SIG-M5 treated with dmso at 0.1 percent for 504 hours (cell line): Measurements from ENCODE around the gene TBC1D9.
"Not testable (repeated sequence)": the region's sequence is repeated elsewhere in the genome, so short reads cannot be mapped to it uniquely, and the experiment has no call there.

Source experiments
- DNase-seq: peaks from one replicate; lab custom pipeline; 2025; ENCODE audit not compliant: unreplicated experiment; lab: John Stamatoyannopoulos, UW

The TBC1D9 gene

GRCh38 chr4:140754918-140755773 lies 1.0 kb downstream of the TBC1D9 start:
- no peak for DNase-seq

DNA sequence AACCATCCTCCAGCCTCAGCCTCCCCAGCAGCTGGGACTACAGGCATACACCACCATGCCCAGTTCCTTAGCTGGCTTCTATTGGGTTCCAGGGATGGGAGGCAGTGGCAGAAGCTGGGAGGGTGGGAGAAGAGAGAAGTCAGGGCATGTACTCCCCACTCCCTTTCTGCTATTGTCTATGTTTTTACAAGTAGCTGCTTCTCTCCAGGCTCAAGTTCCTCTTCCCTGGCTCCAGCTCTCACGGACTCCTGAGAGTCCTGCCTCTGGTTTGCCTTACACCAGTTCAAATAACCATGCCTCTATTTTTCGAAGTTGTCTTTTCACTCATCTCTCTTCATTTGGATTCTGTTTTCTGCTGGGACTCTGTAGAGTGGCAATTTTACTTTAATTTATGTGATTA lies 2.9 kb downstream of the TBC1D9 start:
- DNase-seq, result no peak

DNA sequence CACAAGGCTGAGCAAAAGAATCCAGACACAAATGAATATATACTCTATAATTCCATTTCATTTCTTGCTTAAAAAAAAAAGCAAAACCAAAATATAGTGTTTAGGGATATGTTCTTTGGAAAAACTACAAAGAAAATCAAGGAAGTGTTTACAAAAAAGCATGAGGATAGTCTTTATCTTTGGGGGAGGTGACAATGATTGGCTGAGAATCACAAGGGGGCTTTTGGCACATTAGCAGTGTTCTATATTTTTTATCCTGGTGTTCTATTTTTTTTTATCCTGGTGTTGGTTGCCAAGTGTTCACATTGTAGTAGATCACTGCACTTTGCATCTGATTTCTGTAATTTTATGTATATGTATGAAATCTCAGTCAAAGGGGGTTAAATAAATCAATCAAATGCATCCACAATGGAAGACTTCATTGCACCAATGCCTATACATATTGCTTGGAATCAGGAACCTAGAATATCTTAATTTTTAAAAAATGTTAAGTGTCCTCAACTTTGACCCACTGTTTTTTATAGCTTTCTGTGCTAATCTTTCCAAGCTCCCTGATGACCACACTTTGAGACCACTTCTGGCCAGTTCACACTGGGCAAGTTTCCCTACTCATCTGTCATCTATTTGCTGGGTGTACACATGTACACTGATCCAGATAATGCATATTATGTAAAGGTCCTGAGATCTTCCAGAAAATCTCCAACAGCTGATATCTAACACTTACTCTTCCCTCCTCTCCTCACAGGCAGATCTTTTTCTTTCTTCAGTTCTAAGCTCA lies 3.7 kb downstream of the TBC1D9 start:
- no peak for DNase-seq

DNA sequence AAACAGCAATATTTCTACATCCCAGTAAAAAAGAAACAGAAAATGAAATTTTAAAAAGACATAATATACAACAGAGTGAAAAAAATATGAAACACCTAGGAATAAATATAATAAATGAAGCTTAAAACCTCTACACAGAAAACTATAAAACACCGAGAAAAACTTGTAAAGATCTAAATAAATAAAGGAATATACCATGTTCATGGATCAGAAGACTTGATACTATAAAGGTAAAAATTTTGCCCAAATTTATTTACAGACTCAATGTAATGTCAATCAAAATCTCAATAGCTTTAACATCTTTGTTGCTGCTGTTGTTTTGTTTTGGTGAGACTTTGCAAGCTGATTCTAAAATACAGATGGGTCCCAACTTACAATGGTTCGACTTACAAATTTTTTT lies 5.7 kb downstream of the TBC1D9 start:
- no peak for DNase-seq

GRCh38 chr4:140748171-140748570 lies 8.0 kb downstream of the TBC1D9 start:
- DNase-seq, result no peak

- DNase-seq, result not testable (repeated sequence)
Observed at GRCh38 chr4:140746546-140746945, 9.6 kb downstream of the TBC1D9 start.

DNA sequence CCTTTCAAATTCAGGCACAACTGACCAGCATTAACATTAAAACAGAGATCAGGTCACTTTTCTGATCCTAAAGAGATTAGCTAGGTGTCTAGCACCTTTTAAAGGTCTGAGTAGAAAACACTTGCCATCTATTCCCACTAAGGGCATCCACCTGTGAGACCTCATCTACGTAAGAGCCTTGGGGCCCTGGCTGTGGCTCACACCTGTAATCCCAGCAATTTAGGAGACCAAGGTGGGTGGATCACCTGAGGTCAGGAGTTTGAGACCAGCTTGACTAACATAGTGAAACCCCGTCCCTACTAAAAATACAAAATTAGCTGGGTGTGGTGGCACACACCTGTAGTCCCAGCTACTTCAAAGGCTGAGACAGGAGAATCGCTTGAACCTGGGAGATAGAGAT lies 11.8 kb downstream of the TBC1D9 start:
- DNase-seq, result no peak

DNA sequence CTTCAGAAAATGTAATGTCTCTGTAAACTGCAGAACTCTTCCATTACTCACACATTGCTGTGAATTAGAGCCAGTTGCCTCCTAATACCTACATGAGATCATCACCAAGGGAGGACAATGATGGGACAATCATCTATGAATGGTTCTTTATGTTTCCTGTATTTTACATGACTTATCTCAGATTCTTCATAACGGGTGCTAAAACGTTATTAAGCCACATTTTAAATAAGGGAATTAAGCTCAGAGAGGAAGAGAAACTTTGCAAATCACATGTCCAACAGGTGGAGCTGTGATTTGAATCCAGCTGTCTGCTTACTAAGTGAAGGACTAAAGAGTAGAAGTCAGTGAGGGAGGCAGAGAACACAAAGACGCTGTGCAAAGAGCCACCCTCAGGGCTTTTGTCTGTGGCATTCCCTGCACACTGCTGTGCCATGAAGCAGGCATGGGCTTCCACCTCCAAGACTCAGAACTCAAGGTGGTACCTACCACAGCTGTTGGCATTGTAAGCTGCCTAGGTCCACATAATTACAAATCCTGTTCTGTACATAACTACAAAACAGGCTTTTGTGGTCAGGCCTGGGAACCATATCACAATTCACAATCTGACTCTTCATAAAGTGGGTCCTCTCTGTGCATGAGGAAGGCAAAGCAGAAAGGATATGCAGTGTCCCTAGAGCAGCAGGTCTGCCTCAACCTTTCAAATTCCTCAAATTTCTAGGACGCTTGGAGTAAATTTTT lies 12.8 kb downstream of the TBC1D9 start:
- no peak for DNase-seq

DNA sequence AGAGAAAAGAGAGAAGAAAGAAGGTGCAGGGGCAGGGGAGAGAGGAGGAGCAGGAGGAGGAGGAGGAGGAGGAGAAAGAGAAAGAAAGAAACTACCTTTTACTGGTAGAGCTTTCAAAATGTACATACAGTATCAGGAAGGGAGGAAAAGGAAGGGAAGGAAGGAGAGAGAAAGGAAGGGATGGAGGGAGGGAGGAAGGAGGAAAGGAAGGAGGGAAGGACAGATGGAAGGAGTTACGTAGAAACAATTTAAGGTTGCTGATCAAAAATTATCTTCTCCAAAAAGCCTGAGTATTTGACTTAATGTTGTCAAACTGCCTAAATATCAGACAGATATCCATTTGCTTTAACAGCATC lies 13.4 kb downstream of the TBC1D9 start:
- no peak for DNase-seq

DNA sequence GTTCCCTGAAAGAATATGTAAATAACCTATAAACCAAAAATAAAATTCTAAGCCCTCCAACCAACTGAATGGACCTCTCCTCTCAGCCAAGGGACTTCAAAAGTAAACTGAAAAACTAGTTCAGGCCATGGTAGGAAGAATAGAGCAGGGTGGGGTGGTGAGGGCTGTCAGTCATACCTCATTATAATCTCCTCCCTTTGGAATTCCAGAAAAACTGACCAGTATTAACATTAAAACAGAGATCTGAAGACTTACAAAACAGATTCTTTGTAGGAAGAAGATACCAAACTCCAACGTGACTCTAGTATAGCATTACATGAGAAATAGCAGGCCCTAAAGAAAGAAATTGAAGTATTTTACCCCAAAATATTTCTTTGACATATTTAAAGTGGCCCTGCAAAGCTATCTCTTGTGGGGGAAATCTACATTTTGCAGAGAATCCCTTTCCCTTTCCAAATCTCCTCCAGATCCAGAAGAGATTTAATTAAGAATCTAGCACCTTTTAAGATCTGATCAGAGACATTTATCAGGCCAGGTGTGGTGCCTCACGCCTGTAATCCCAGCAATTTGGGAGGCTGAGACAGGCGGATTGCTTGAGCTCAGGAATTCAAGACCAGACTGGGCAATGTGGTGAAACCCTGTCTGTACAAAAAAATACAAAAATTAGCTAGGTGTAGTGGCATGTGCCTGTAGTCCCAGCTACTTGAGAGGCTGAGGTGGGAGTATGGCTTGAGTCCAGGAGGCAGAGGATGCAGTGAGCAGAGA lies 15.1 kb downstream of the TBC1D9 start:
- DNase-seq, result no peak

DNA sequence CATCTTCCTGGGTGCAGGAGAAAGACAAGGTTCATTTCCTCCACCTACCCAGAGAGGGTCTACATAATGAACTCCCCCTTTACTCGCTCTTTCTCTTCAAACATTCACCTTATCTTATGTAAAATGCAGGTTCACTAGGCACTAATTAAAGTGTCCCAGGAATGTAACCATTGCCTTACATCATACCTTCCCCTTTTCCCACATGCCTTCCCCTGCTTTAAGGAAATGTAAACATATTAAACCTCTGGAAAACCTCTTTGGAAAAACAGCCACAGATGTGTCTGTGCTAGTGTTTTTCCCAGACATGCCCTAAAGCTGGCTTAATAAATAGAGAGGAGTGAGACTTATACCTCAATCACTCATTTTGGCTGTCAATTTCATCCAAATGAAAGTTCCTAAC lies 15.8 kb downstream of the TBC1D9 start:
- DNase-seq, result no peak

- DNase-seq, result no peak
Observed at GRCh38 chr4:140739971-140740370, 16.2 kb downstream of the TBC1D9 start.

GRCh38 chr4:140738139-140738538 lies 18.0 kb downstream of the TBC1D9 start:
- DNase-seq, result no peak

DNA sequence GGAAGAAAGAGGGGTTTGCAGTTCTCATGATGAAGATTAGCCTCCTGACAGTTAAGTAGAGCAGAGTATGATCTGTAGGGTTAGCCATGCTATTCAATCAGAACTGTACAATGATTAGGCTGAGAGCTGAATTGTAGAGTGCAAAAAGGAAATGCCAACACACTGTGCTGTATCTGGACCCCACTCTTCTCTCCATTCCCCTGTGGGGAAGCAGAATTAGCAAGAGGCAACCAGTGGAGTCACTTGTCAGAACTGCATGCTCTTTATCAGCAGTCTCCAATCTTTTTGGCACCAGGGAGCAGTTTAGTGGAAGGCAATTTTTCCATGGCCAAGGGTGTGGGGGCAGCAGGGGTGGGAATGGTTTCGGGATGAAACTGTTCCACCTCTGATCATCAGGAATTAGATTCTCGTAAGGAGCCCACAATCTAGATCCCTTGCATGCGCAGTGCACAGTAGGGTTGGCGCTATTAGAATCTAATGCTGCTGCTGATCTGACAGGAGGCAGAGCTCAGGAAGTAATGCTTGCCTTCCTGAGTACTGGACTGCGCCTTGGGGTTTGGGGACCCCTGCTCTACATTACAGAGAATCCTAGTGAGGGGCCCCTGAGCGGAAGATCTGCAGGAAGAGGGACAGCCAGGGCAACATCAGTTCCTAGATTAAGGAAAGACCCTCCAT lies 19.4 kb downstream of the TBC1D9 start:
- DNase-seq, result no peak

- no peak for DNase-seq
Observed at GRCh38 chr4:140735779-140736391, 20.3 kb downstream of the TBC1D9 start.

GRCh38 chr4:140735317-140735716 lies 20.9 kb downstream of the TBC1D9 start:
- DNase-seq, result no peak

DNA sequence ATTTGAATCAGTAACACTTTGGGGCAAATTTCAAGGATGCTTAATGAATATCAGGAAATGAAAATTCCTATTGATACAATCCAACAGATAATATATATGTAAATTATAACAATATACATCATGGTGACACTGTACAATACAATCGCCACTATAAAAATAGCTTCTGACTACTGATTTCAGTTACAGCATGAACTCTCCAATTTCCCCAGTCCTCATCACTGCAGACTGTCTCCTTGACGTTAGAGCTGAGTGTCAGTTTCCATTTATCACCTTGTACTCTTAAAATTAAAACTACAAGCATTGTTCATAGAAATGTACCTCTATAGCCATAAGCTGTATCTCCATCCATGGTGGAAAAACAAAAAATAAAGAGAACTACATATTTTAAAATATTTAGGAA lies 23.4 kb downstream of the TBC1D9 start:
- DNase-seq, result no peak

DNA sequence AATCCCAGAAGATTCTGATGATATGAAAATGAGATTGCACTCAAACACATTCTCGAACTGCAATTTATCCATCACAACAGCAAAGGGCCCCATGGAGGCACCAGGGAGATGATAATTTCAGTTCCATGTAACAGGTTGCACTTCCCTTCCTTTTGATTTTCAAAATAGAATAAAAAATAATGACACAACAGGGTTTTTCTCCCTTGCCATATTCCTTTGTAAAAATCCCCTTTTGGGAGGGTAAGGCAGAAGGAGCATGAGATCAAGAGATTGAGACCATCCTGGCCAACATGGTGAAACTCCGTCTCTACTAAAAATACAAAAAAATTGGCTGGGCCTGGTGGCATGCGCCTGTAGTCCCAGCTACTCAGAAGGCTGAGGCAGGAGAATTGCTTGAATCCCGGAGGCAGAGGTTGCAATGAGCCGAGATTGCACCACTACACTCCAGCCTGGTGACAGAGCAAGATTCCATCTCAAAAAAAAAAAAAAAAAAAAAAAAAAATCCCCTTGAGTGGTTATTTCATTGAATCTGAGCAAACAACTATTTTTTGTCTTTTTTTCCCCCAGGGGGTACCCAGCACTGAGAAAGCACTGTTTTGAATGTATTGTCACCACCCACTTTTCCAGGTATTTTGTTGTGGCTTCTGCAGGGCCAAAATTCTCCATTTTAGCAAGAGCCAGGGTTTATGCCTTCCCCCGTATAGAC lies 26.7 kb downstream of the TBC1D9 start:
- no peak for DNase-seq

- no peak for DNase-seq
Observed at GRCh38 chr4:140726776-140727500, 29.2 kb downstream of the TBC1D9 start.
